DOHH2 (cell line): Measurements from ENCODE around the gene TNFAIP6.

Experiments
- H3F3A ChIP-seq: fragments of 200-600 bp; sonication (generic), shearing (Covaris generic); 2 replicates; pipeline ENCODE4 v1.6.0; 2016; ENCODE audit warnings: antibody characterized with exemption, mild to moderate bottlenecking; ENCODE audit not compliant: control insufficient read depth, insufficient read depth
- H3K27ac ChIP-seq: fragments of 200-600 bp; sonication (generic); 2 replicates; pipeline ENCODE4 v1.5.1; 2014; ENCODE audit warnings: low read depth, mild to moderate bottlenecking, low read length, moderate library complexity
- H3K27me3 ChIP-seq: fragments of 200-600 bp; sonication (generic); 2 replicates; pipeline ENCODE4 v1.6.1; 2014; ENCODE audit warnings: mild to moderate bottlenecking, low read length, mixed read lengths; ENCODE audit not compliant: control insufficient read depth
- H3K36me3 ChIP-seq: fragments of 200-600 bp; sonication (generic); 2 replicates; pipeline ENCODE4 v1.6.1; 2014; ENCODE audit warnings: mild to moderate bottlenecking, low read length, moderate library complexity, mixed read lengths; ENCODE audit not compliant: control insufficient read depth
- H3K4me1 ChIP-seq: fragments of 200-600 bp; sonication (generic); 2 replicates; pipeline ENCODE4 v1.6.1; 2014; ENCODE audit warnings: mild to moderate bottlenecking, low read length, mixed read lengths; ENCODE audit not compliant: control insufficient read depth
- H3K4me2 ChIP-seq: fragments of 200-600 bp; sonication (generic); 2 replicates; pipeline ENCODE4 v1.6.0; 2014; ENCODE audit warnings: mild to moderate bottlenecking, low read length, moderate library complexity
- H3K4me3 ChIP-seq: fragments of 200-600 bp; sonication (generic); 2 replicates; pipeline ENCODE4 v1.5.1; 2014; ENCODE audit warnings: mild to moderate bottlenecking, low read length, mixed read lengths
- H3K79me2 ChIP-seq: fragments of 200-600 bp; sonication (generic); 2 replicates; pipeline ENCODE4 v1.6.1; 2014; ENCODE audit warnings: mild to moderate bottlenecking, low read length, mixed read lengths; ENCODE audit not compliant: control insufficient read depth
- H3K9me2 ChIP-seq: fragments of 200-600 bp; sonication (generic); replicated peaks from 2 replicates; pipeline ENCODE4 v1.6.1; 2014; ENCODE audit warnings: mild to moderate bottlenecking, low read length, mixed read lengths; ENCODE audit not compliant: control insufficient read depth
- H3K9me3 ChIP-seq: fragments of 200-600 bp; sonication (generic); 2 replicates; pipeline ENCODE4 v1.6.1; 2014; ENCODE audit warnings: antibody characterized with exemption, low read length, mixed read lengths; ENCODE audit not compliant: control insufficient read depth, insufficient read depth
- H4K20me1 ChIP-seq: fragments of 200-600 bp; sonication (generic); 2 replicates; pipeline ENCODE4 v1.6.0; 2014; ENCODE audit warnings: low read depth, mild to moderate bottlenecking, antibody characterized with exemption, low read length, moderate library complexity; ENCODE audit not compliant: control insufficient read depth, insufficient read depth
- CTCF ChIP-seq: fragments of 200-600 bp; sonication (generic); IDR thresholded peaks from one replicate; pipeline ENCODE4 v1.5.1; 2014; ENCODE audit warnings: antibody characterized with exemption, mild to moderate bottlenecking, low read depth, low read length; ENCODE audit not compliant: poor library complexity, severe bottlenecking
- EZH2phosphoT487 ChIP-seq: fragments of 200-600 bp; sonication (generic); IDR thresholded peaks from 2 replicates; pipeline ENCODE4 v1.6.1; 2017; ENCODE audit warnings: borderline replicate concordance, mild to moderate bottlenecking, antibody characterized with exemption, low read length, moderate library complexity, mixed read lengths

The TNFAIP6 gene

DNA sequence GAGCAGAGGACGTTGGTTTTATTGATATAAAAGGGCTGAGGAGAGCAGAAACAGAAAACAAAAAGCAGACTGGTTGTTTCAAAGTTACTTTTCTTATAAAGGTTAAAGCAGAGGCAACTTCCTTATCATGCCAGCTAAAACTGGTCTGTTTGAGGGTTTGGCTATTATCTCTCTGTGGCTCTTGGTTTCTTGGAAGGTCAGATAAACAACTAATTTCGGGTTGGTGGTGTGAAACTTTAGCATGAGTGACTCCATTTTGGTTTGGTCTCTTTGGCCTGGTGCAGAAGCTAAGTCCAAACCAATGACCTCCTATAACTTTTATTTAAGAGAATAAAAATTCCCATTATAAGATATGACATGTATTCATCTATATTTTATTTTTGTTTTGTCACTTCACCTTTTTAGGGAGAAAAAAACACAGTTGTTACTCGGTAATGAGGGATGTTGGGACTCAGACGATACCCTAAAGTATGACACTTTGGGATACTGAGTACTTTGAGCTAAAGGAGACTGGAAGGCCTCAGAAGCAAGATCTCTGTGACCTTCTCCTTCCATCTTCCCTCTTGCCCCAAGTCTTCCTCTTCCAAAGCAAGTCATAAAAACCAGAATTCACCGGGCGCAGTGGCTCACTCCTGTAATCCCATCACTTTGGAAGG, 23.3 kb downstream of the TNFAIP6 start:
- Histone ChIP-seq H3K36me3 (no peaks in the 10 kb centered on the region), H3F3A (no peaks in the 10 kb centered on the region)

GRCh38 chr2:151381266-151381665, 23.9 kb downstream of the TNFAIP6 start:
- Histone ChIP-seq H3K9me3 (no peaks in the 10 kb centered on the region), H3K4me2 (no peak overlapping the region), H3F3A (no peaks in the 10 kb centered on the region), H3K36me3 (no peaks in the 10 kb centered on the region), H3K4me3 (no peak overlapping the region), H3K27ac (no peak overlapping the region), H3K4me1 (no peaks in the 10 kb centered on the region), H3K9me2 (no peaks in the 10 kb centered on the region), H3K27me3 (no peaks in the 10 kb centered on the region), H4K20me1 (no peaks in the 10 kb centered on the region), H3K79me2 (no peaks in the 10 kb centered on the region)
- TF ChIP-seq CTCF (no peak), EZH2phosphoT487 (no peak)

More for the DNA sequence above, 23.3 kb downstream of the TNFAIP6 start:
- no peaks in the 10 kb centered on the region for H3K4me1 ChIP-seq
- H3K4me3 ChIP-seq = no peak overlapping the region
- no peaks in the 10 kb centered on the region for H3K79me2 ChIP-seq
- no peaks in the 10 kb centered on the region for H4K20me1 ChIP-seq
- no peak overlapping the region for H3K27ac ChIP-seq
- no peak for TF ChIP-seq CTCF
- TF ChIP-seq EZH2phosphoT487 = no peak
- no peaks in the 10 kb centered on the region for H3K9me3 ChIP-seq
- no peaks in the 10 kb centered on the region for H3K9me2 ChIP-seq
- no peaks in the 10 kb centered on the region for H3K27me3 ChIP-seq
- H3K4me2 ChIP-seq = no peak overlapping the region

GRCh38 chr2:151388011-151388410, 30.6 kb downstream of the TNFAIP6 start:
- H3F3A ChIP-seq = no peaks in the 10 kb centered on the region
- no peaks in the 10 kb centered on the region for H3K79me2 ChIP-seq
- H4K20me1 ChIP-seq = no peaks in the 10 kb centered on the region
- no peak for TF ChIP-seq CTCF
- TF ChIP-seq EZH2phosphoT487 = no peak
- no peaks in the 10 kb centered on the region for H3K36me3 ChIP-seq
- no peaks in the 10 kb centered on the region for H3K9me2 ChIP-seq
- no peak overlapping the region for H3K27ac ChIP-seq
- no peak overlapping the region for H3K4me2 ChIP-seq
- H3K4me3 ChIP-seq = no peak overlapping the region
- no peaks in the 10 kb centered on the region for H3K27me3 ChIP-seq
- no peaks in the 10 kb centered on the region for H3K9me3 ChIP-seq
- H3K4me1 ChIP-seq = no peaks in the 10 kb centered on the region
